Choroid plexus epithelial cell (primary cell): ENCODE data around the gene KANK2.

Experiments
- DNase-seq: peaks from one replicate; pipeline ENCODE4 v3.0.0-alpha.2; 2010; ENCODE audit warnings: low read depth
- H3K4me3 ChIP-seq: 2 replicates; pipeline ENCODE4 v1.5.1; 2011; ENCODE audit warnings: low read depth, mild to moderate bottlenecking, control low read depth, low read length, moderate library complexity
- CTCF ChIP-seq: conservative IDR thresholded peaks from 2 replicates; pipeline ENCODE4 v1.5.1; 2011; ENCODE audit warnings: low read depth, mild to moderate bottlenecking, control low read depth, inconsistent platforms, low read length, moderate library complexity

Gene KANK2

GRCh38 chr19:11202488-11203193 lies 5.3 kb upstream of the KANK2 start:
- no peak for DNase-seq
- no peak overlapping the region for H3K4me3 ChIP-seq
- no peak for TF ChIP-seq CTCF

DNA sequence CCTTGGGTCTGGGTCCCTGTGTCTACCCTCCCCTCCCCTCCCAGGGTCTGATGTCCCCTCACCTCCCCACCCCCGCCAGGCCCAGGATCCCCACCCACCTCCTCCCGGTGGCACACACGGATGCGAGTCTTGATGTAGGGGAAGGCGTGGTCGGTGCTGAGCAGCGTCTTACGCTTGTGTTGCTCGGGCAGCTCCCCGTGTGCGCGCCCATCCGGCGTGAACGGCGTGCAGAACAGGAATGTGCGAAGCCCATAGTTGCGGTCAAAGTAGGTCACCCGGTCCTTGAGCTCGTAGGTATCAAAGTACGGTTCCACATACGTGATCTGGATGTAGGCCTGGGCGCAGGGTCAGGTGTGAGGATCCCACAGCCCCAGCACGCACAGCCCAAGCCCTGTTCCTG lies 4.4 kb upstream of the KANK2 start:
- DNase-seq = no peak
- TF ChIP-seq CTCF = no peak
- no peak overlapping the region for H3K4me3 ChIP-seq

- no peak overlapping the region for H3K4me3 ChIP-seq
- TF ChIP-seq CTCF = no peak
- DNase-seq = no peak
Measured at GRCh38 chr19:11200931-11201330, 3.6 kb upstream of the KANK2 start.

GRCh38 chr19:11200015-11200574 lies 2.8 kb upstream of the KANK2 start:
- no peak for TF ChIP-seq CTCF
- DNase-seq = no peak

GRCh38 chr19:11199517-11199916 lies 2.2 kb upstream of the KANK2 start:
- no peak for DNase-seq
- no peak for TF ChIP-seq CTCF
- H3K4me3 ChIP-seq = no peak overlapping the region

More at GRCh38 chr19:11200015-11200574, 2.8 kb upstream of the KANK2 start:
- H3K4me3 ChIP-seq = no peak overlapping the region

- TF ChIP-seq CTCF = no peak
- no peak overlapping the region for H3K4me3 ChIP-seq
- DNase-seq = no peak
Measured at GRCh38 chr19:11198769-11199424, 1.6 kb upstream of the KANK2 start.
